Activated naive CD8-positive, alpha-beta T cell treated with anti-CD3 and anti-CD28 coated beads, Interleukin-2, amount 50 U/mL, for 16 hours (primary cell): ENCODE data around the gene MRPS27.

Source experiments
- DNase-seq: peaks from one replicate; pipeline ENCODE4 v3.0.0-alpha.2; 2020; ENCODE audit warnings: low read depth, low spot score

Gene MRPS27

DNA sequence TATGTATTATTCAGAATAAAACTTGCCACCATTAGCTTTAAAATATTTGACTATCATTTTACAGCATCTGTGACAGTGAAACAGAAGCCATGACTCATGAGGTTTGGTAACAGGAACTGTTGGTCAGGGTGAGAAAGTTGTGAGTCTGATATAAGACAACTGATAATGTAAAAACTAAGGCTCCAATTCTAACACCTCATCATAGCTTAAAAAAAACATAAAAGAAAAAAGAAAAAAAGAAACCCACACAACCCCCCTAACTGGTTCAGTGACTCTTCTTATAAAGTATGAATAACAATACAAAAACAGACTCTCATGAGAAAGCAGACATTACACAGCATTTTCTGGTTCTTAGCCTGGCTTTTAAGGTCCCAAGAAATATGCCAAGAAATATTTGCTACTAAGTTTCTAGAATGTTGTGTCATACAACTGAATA lies 85.8 kb downstream of the MRPS27 start:
- no peak for DNase-seq

DNA sequence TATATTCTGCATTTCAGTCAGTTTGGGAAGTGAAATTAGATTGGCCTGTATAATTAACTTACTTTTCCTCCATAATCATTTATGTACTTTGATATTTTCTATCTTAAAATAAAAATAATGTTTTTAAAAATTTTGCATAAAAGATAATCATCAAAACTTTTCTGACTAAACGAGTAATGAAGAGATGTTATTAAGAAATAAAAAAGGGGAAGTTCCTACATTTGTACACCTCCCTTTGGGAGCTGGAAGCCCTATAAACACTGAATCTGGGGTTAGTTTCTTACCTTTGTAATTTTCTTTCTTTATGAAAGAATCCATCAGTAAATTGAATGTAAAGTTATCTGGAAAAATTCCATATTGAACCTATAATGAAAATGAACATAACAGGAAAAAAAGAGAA lies 86.2 kb downstream of the MRPS27 start:
- no peak for DNase-seq

DNA sequence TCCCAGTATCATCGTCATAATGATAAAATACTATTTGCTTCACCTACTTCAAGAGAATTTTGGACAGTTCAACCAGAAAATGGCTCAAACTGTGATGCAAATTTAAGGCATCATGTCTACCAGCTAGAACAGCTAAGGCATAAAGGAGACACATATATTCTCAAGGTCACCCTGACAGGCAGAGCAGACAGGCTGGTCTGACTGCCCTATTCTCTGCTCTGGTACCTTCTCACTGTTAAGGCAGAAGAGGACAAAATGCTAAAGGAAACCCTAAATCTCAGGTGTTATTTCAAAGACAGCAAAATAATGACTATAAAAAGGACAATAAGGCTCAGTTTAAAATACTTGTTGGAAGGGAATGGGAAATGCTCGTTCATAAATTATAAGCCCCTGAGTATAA lies 87.2 kb downstream of the MRPS27 start:
- DNase-seq: no peak

DNA sequence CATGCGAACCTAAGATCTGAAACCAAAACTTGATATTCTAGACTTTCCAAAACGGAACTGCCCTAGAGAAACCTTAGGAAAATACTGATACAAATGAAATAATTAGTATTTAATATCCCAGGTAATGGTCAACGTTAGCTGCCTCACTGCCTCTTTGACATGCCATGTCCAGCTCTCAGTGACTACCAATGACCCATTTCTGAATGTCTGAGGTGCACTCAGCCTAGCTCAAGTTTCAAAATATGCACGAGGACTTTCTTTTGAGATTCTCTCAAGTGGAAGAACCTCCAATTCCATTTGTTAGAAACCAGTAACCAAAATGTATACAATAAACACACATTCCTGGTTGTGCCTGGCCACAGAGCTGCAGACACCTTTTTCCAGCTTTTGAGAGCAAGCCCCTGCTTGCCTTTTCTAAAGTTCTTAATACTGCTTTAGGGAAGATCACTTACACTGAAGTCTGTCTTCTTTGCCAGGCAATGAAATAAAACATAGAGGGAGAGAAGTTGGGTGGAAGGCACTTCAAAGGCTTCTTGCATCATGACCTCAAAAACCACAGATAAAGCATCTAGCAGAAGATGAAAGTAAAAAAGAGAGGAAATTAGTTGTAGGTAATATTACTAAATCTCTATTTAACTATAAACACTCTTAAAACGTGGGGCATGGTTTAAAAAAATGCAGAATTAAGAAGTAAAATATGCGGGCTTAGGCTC lies 87.9 kb downstream of the MRPS27 start:
- no peak for DNase-seq

DNA sequence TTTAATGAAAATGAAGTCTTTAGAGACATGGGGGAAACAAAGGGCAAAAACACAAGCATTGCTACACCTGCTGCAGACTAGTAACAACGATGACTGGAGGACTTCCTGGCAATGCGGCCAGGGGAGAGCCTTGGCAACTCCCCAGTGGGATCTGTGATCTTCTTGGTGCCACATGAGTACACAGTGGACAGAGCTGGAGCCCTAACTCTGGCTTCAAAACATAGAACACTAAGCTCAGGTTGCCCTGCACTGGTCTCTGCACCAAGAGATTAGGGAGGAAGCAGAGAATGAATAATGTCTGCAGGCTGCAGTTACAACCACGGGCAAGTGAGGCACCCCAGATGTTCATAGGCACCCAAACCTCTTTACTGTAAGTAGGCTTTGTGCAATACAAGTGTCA lies 91.1 kb downstream of the MRPS27 start:
- no peak for DNase-seq

DNA sequence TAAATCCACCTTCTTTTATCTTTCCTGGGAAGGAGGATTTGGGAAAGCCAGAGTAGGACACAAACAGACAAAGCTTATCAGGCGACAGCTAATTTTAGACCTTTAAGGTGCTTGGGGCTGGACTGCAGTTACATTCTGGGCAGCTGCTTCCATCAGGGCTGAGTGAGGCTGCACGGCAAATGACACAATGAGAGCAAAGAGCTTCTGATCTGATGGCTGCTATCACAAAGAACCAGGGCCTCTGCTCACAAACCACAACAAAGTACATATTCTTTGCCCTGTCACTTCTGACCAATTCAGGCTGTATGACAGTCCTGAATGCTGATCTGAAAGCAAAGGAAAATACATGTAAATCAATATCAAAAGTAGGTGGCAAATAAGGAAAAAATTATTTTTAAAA lies 93.1 kb downstream of the MRPS27 start:
- DNase-seq: no peak

DNA sequence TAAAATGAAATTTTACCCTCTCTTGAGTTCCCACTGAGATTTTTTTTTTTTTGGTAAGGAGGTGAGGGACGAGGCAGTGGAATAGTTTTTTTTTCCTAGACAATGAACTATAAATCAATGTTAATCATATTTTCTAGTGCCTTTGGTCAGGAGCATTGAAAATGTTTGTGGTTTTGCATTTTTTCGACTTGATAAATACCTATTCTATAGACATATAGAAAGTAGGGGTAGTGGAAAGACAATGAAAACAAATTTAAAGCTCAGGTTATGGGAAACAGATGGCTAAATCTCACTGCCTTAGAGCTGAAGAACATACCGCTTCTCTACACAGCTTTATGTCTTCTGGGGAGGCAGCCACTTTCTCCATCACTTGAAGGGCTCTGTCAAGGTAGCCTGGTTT lies 94.3 kb downstream of the MRPS27 start:
- DNase-seq: no peak

DNA sequence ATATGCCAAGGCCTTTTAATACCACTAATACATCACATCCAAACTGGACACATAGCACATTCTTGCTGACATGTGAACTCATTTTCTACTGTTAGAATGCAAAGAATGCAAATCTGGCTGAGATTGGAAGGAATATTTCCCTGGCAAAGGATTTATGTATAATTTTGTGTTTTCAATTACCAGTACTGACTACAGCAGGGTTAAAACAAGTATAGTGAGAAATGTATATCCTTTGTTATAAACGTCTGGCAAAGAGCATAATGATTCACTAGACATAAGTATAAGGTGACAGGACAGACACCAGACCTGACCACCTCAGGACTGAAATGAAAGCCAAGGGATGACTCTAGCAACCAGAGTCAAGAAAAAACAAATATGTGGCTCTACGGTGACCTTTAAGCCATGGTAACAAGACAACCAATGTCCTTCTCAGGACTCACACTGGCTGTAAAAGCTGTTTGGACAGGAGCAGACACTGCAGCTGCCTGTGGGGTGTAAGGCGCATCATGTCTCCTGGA lies 95.0 kb downstream of the MRPS27 start:
- DNase-seq: no peak

DNA sequence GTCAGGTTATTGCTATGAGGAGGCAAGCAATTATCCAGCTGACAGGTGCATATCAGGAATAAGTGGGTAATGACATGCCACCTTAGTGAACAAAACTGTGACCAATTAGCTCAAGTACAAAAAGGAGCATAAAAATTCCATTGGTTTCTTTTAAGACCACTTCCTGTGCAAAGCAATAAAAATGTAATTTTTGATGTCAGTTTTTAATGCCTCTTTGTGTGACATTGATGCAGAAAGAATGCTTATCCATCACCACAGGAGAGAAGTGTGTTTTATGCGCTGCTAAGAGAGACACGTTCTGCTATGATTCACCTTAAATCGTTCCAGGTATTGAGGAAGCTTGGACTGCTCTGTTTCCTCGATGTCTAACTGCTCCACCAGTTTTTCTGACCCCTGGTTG lies 96.7 kb downstream of the MRPS27 start:
- no peak for DNase-seq

DNA sequence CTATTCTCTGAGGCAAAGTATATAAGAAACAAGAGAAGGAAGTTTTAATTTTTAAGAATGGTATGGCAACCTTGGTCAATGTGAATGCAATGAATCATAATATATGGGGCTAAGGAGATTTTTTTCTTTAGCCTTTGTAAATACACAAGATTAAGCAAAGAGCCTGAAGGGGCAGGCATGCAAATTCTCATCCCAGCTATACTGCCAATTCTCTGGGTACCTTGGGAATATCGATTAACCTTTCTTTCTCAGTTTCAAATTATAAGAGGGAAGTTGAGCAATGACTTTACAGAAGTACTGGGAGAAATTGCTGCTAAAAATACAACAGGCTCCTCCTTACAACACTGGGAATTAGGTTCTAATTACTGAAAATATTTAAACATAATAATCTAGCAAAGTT lies 97.5 kb downstream of the MRPS27 start:
- no peak for DNase-seq

DNA sequence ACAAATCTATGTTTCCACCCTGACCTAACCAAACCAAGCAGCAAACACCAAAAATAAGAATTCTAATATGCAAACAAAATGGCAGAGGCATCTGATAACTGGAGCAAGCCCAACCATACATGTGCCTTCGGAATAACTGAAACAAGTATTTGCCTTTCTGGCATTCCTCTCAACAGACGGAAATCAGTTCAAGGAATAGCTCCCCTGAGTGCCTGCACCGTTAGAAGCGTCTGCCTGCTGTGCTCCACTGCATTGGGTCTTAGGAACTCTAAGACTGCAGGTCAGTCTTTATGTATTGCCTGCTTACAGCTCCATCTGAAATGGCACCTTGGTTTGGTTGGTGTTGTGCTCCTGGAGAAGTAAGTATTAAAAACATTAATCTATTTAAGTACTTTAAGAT lies 98.5 kb downstream of the MRPS27 start:
- no peak for DNase-seq

DNA sequence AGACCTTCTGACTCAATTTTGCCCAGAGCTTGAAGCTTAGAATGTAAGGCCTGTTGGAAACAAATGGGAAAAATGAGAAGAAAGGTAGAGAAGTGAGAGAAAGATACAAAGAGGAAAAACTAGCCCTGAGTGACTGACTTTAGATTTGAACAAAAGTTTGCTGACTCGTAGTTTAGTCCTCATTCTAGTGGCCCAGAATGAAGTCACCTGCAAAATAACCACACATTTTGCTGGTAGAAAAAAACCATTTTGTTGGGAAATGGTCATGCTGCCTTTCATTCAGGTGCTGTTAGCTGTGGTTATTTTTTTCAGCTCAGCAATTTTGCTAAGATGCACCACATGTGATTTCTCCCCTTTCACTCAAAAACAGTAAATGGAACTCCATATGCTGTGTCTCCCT lies 98.9 kb downstream of the MRPS27 start:
- DNase-seq: no peak

DNA sequence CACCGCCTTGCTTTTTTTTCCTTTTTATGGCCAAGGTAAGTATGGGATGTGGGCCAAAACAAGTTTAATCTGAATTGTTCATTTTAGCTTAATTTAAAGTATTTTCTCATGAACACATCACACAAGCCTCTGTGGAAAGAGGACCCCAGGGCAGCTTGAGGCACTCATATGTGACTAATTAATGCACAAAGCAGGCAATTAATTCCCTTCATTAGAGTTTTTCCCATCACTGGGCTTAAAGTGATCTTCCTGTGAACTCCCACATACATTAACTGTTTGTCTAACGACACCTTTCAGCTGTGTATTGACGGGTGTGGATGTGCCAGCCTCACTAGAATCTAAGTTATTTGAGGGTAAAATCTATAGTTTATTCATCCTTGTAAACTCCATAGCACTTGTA lies 103.3 kb downstream of the MRPS27 start:
- DNase-seq: no peak

DNA sequence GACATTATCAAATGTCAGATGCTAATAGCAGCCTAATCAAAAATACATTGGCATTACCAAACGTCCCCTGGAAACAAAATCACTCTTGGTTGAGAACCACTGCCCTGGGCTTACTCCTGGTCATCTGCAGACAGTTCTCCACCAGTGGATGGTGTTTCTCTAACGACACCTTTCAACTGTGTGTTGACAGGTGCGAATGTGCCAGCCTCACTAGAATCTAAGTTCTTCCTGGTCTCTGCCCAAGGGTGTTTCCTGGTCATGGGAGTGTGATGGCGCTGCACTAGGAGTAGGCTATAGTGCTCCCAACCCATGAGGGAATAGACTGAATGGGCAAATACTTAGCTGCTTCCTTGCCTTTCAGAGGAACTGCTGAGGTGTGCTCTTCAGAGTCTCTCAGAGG lies 105.9 kb downstream of the MRPS27 start:
- DNase-seq: no peak

DNA sequence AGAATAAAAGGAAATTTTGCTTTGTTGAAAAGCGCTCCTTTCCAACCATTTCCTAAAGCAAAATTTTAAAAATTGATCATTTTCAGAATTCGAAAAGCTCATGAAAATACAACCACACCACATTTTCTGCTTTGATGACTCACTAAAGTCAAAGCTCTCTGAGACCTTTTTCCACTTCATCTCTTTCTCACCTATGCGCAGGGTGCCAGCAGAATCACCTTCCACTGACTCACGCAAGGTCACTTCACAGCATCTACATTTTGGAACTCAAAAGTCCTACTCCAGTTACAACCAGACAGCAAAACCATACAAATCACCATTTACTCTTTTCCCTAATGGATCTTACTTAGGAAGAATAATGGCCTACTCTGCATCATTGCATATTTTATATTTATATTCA lies 106.6 kb downstream of the MRPS27 start:
- no peak for DNase-seq

DNA sequence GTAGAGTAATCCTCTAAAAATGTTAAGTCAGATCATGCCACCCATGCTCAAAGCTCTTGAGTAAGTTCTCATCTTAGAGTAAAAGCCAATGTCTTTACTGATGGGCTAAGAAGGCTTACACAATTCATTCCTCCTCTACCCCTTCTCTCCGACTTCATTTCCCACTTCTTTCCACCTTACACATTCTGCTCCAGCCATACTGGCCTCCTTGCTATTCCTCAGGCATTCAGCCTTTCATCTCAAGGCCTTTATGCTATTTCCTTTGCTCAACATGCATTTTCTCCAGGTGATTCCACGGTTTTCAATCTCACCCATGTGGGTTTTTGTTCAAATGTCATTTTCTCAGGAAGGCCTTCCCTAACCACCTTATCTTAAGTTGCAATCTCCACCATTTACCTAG lies 107.9 kb downstream of the MRPS27 start:
- DNase-seq: no peak

DNA sequence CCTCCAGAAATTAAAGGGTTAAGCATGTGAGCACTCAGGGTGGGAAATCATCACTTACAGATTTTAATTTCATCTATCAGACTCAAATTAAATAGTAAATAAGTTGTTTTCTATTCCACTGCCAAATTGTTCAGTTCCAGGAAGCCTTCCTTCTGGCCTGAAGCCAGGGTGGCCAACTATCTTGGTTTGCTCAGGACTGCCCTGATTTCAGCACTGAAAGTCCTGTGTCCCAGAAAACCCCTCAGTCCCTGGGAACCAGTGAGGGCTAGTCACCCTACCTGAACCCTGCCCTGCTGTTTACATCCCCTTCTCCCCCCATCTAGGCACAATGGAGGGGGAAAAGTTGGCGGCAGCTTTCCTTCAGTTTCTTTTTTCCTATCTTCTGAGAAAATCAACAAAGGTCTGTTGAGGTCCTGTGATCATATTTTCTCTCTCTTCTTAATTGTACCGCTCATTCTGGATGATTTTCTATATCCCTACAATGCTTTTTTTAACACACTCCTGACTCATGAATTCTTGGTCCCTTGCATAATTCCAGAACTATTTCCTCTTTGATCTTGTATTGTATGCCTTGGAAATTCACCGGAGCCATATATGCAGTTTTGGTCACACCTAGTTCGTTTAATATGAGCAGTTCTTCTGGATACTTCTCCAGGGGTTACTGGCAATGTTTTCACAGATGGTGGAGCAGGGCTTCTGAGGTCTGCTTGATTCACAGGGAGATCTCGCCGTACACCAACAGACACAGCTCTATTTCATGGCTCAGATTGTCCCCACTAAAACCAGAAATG lies 109.0 kb downstream of the MRPS27 start:
- no peak for DNase-seq

DNA sequence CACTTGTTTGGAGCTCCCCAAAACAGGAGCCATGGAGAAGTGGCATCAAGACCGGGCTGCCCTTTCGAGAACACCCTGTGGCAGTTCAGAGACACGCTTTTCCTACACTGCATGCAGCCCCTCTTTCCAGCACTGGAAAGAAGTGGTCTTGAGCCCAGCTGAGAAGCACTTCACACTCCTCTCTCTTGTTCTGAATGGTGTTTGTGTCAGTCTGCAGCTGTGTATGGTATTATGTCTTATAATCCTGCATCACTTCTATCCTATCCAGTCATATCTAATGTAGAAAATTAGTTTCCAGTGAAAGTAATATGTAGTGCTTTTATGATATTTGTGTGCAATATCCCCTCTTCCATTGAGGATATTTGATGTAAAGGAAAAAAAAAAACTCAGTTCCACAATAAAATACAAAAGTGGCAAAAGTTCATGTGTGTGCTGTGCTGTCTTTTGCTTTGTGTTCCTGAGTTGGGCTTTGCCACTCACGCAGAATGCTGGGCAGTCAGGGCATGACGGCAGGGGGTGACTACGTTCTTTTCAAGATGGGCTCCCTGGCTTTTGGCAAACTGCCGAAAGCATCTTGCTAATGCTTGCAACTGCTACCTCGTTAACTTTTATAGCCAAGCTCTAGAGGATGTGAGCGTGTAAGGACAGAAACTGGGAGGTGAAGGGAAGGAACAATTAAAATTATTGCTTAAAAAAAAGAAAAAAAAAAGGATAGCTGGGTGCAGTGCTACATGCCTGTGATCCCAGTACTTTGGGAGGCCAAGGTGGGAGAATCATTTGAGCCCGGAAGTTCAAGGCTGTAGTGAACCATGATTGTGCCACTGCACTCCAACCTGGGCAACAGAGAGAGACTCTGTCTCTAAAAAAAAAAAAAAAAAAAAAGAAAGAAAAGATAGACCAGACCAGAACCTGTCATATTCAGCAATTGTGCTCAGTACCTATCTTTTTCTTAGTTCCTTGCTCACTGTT lies 110.6 kb downstream of the MRPS27 start:
- DNase-seq: no peak

DNA sequence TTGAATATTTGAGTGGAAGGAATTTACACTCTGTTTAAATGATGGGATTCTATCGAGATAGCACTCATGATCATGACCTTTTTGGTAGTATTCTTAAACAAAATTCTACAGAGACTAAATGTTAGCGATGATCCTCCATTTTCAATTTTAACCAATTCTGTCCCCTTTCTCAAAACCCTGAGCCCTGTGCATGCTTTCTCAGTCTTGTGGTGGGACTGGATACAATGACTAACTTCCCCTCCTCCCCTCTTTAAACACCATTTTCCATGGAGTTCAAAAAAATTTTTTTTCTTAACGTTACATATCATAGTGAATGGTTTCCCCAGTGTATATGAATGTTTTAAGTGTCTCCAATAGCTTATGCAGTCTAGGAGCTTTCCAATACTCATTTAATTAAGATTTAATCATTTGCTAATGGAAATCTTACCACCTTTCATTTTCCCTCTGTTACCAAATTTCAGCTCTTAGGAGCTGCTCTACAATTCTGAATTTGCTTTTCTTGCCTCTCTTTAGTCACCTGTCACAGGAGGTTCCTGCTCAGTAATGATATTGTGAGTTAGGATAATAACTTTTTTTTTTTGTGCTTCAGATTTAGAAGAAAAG lies 111.6 kb downstream of the MRPS27 start:
- DNase-seq: no peak

DNA sequence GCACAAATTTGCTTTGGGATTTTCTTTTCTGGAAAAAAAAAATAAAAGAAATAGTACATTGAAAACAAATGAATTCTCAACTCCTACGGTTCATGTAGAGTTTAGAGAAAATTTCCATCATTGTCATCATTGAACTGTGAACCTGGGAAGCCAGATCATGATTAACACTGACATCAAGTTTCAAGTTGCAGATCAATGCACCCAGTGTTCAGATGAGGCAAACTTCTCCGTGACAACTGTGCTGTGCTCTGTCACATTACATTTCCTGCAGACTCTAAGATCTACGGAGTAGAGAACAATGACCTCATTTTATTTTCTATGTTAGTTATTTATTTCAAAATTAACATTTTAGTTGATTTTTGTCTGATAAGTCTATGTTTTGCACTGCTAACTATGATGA lies 113.0 kb downstream of the MRPS27 start:
- DNase-seq: no peak

DNA sequence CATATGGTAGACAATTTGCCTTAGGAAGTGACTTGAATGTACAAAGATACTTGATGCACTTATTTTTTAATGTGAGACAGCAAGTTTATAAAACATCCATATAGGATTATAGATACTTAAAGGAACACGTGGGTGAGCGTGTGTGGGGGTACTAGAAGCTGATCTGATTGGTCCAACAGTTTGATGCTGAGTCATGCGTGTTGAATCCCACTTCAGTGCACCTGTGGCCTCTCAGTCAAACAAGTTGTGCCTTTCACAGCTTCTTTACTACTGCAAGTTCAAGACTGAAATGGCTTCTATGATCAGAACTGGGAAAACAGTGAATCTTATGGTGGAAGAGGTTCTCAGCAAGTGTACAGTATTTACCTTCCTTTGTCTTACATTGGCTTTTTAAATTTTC lies 113.9 kb downstream of the MRPS27 start:
- DNase-seq: no peak
